GM04503 (cell line): ENCODE results near the gene SLCO1A2.

ENCODE experiments used
- DNase-seq: peaks from one replicate; pipeline ENCODE4 v3.0.0-alpha.2; 2012; ENCODE audit warnings: low read depth

SLCO1A2 gene

GRCh38 chr12:21328578-21328977, 6.1 kb downstream of the SLCO1A2 start:
- DNase-seq = no peak

GRCh38 chr12:21324551-21324950, 10.2 kb downstream of the SLCO1A2 start:
- DNase-seq = no peak

- DNase-seq = no peak
These were observed 11.0 kb downstream of the SLCO1A2 start for GRCh38 chr12:21323736-21324135.

GRCh38 chr12:21308785-21309184, 25.9 kb downstream of the SLCO1A2 start:
- no peak for DNase-seq

- DNase-seq = no peak
These were observed 29.1 kb downstream of the SLCO1A2 start for GRCh38 chr12:21305661-21306060.

- DNase-seq = no peak
These were observed 34.1 kb downstream of the SLCO1A2 start for GRCh38 chr12:21300632-21301031.

- DNase-seq = no peak
These were observed 37.8 kb downstream of the SLCO1A2 start for GRCh38 chr12:21296751-21297406.

- DNase-seq = no peak
These were observed 38.4 kb downstream of the SLCO1A2 start for GRCh38 chr12:21296348-21296747.

- no peak for DNase-seq
These were observed 40.5 kb downstream of the SLCO1A2 start for GRCh38 chr12:21294176-21294575.

- DNase-seq = no peak
These were observed 42.6 kb downstream of the SLCO1A2 start for GRCh38 chr12:21292111-21292510.

- DNase-seq = no peak
These were observed 45.0 kb downstream of the SLCO1A2 start for GRCh38 chr12:21289698-21290097.

GRCh38 chr12:21276826-21277225, 57.9 kb downstream of the SLCO1A2 start:
- no peak for DNase-seq

- no peak for DNase-seq
These were observed 68.8 kb downstream of the SLCO1A2 start for GRCh38 chr12:21265932-21266331.

- no peak for DNase-seq
These were observed 70.5 kb downstream of the SLCO1A2 start for GRCh38 chr12:21264232-21264631.

- DNase-seq = no peak
These were observed 77.5 kb downstream of the SLCO1A2 start for GRCh38 chr12:21257172-21257571.

- DNase-seq = no peak
These were observed 82.6 kb downstream of the SLCO1A2 start for GRCh38 chr12:21252070-21252469.

GRCh38 chr12:21248679-21249078, 86.0 kb downstream of the SLCO1A2 start:
- DNase-seq = no peak

GRCh38 chr12:21239866-21240265, 94.9 kb downstream of the SLCO1A2 start:
- no peak for DNase-seq

GRCh38 chr12:21234395-21234794, 100.3 kb downstream of the SLCO1A2 start:
- DNase-seq = no peak

- no peak for DNase-seq
These were observed 110.8 kb downstream of the SLCO1A2 start for GRCh38 chr12:21223930-21224329.

- DNase-seq = no peak
These were observed 112.9 kb downstream of the SLCO1A2 start for GRCh38 chr12:21221778-21222177.

- DNase-seq = no peak
These were observed 113.6 kb downstream of the SLCO1A2 start for GRCh38 chr12:21221072-21221471.

- DNase-seq = no peak
These were observed 114.5 kb downstream of the SLCO1A2 start for GRCh38 chr12:21220266-21220665.

- DNase-seq = no peak
These were observed 115.5 kb downstream of the SLCO1A2 start for GRCh38 chr12:21219206-21219605.
